Heart left ventricle (tissue), 16 donors: ENCODE data around the gene LGALS1. TPM values are rescaled to one million over a fixed set of nuclear protein-coding genes. Genes with fewer than 3 reads are reported as not detected.

ENCODE experiments used
- ATAC-seq, 4 donors: fragments of 200-7000 bp; cut with Tn5 transposase; one replicate each; pipeline ENCODE4 v1.9.1; 2020 to 2022; ENCODE audit warnings: moderate library complexity in 4 of 4, mild to moderate bottlenecking in 3 of 4, moderate number of reproducible peaks in 1 of 4
- DNase-seq, 5 donors: peaks; one replicate each; pipeline ENCODE4 v3.0.0-alpha.2; 2020
- H3K27ac ChIP-seq, 12 donors: fragments of 200-600 bp; sonication (generic) in 4 of 12; one replicate each; pipeline versions ENCODE4 v1.5.0 to v1.8.0; 2016 to 2022; ENCODE audit warnings: mild to moderate bottlenecking in 2 of 12
- H3K27me3 ChIP-seq, 9 donors: fragments of 200-600 bp; sonication (generic) in 2 of 9; one replicate each; pipeline versions ENCODE4 v1.5.1 to v1.8.0; 2016 to 2022; ENCODE audit warnings: mild to moderate bottlenecking in 3 of 9
- H3K36me3 ChIP-seq, 9 donors: fragments of 200-600 bp; sonication (generic) in 2 of 9; one replicate each; pipeline versions ENCODE4 v1.5.0 to v1.8.0; 2018 to 2022; ENCODE audit warnings: mild to moderate bottlenecking in 2 of 9
- H3K4me1 ChIP-seq, 12 donors: fragments of 200-600 bp; sonication (generic) in 4 of 12; one replicate each; pipeline versions ENCODE4 v1.5.0 to v1.8.0; 2016 to 2022; ENCODE audit warnings: mild to moderate bottlenecking in 3 of 12
- H3K4me3 ChIP-seq, 12 donors: fragments of 200-600 bp; sonication (generic) in 4 of 12; one replicate each; pipeline versions ENCODE4 v1.5.0 to v1.8.0; 2017 to 2022; ENCODE audit warnings: mild to moderate bottlenecking in 9 of 12, moderate library complexity in 4 of 12
- H3K9me3 ChIP-seq, 12 donors: fragments of 200-600 bp; sonication (generic) in 4 of 12; one replicate each; pipeline versions ENCODE4 v1.5.0 to v1.8.0; 2016 to 2022; ENCODE audit warnings: mild to moderate bottlenecking in 1 of 12
- POLR2A ChIP-seq, 2 donors: fragments of 450-650 bp; IDR thresholded peaks; one replicate each; pipeline ENCODE4 v1.6.1; 2017; ENCODE audit warnings: antibody characterized with exemption in 2 of 2, mild to moderate bottlenecking in 2 of 2, moderate library complexity in 2 of 2
- WGBS, 4 donors: extraction: QIAGEN DNeasy Blood & Tissue Kit in 2 of 4; methylation state at CpG; one replicate each; pipeline versions ENCODE4 v1.1.5 to v1.1.7; 2013 to 2018; 5-methylcytosine and 5-hydroxymethylcytosine counted together
- intact Hi-C, 10 donors: fragments of 100-400 bp; cut with DNase I; formaldehyde crosslinking; loops; one replicate each; pipeline versions ENCODE4 v1.11.1 to v1.14.2; 2022
- long read RNA-seq, 3 donors: library from polyadenylated mRNA; unstranded; transcript quantifications; one replicate each; pipeline ENCODE4 v2.0.0, GENCODE V29; 2020 to 2021
- polyA plus RNA-seq, 2 donors: library from polyadenylated mRNA; stranded (reverse); fragments of 200-250 nt; gene quantifications; one replicate each; pipeline ENCODE4 v1.2.3, GENCODE V29; 2013
- total RNA-seq, 9 donors: library from RNA; depleted of rRNA in 2 of 9; stranded (reverse); fragments of >200 nt in 2 of 9; fragmentation: NEBNext Ultra II Directional in 3 of 9; extraction: Animal tissue kit (Norgen Biotek cat#: 25700) in 3 of 9; gene quantifications; one replicate each; pipeline versions ENCODE4 v1.1.0 to v1.2.4, GENCODE V29; 2016 to 2023
- TF ChIP-seq, protein P1 (sequence below), 12 donors: fragments of 200-600 bp; sonication (generic) in 4 of 12; IDR thresholded peaks; one replicate each; pipeline versions ENCODE4 v1.5.0 to v1.8.0; 2018 to 2022; ENCODE audit warnings: antibody characterized with exemption in 12 of 12, mild to moderate bottlenecking in 5 of 12
- donor health status: ischemic (EF 13 %, LVEDD 7.1; RV severe dilation, severe dysfunction).
- donor health status: healthy with polysubstance abuse.
- donor health status: DM: no; HTN: yes; CAD: no.
- donor health status: DM: no; HTN: no; CAD: no.
- donor health status: ischemic (EF 25% LVEDD 6.9; RV normal size, moderate dysfunction).
- donor health status: ischemic (EF 25% LVEDD 5.7; RV mildly dilated, moderate dysfunction).
- donor health status: healthy.
- donor health status: DM: yes; HTN: yes; CAD: no.
- donor health status: ischemic (EF 35%, LVEDD 5.7; RV mildly dilated, moderate dysfunction).
- donor health status: nonischemic (EF 11% LVEDD 7.7; RV severe dilation, severe dysfunction).
- donor health status: DM: yes; HTN: yes; CAD: no.
- donor health status: PGD.
- donor health status: ischemic (EF 29% LVEDD 5.4; RV normal size, mild dysfunction).
- donor health status: nonischemic (EF 23%, LVEDD 6.1; RV moderate dilation, normal function).

Gene LGALS1
- total RNA-seq (1,000 to 10,000 TPM in 3 of 9 donors, 100 to 1,000 TPM in 6; 722 to 2,034 (median 903) TPM), polyA plus RNA-seq (1,000 to 10,000 TPM; 1,230 to 2,204 TPM)
- long read RNA-seq, donor 1, transcript LGALS1-201 (4 exons, 560 nt), result major isoform, 160 of 192 reads
- long read RNA-seq, donor 1, partial matches to known transcripts, result 26 of 192 reads
- long read RNA-seq, donor 1, other reads (novel, unspliced or antisense), result 6 of 192 reads
- long read RNA-seq, donor 2, transcript LGALS1-201 (4 exons, 560 nt), result major isoform, 79 of 91 reads
- long read RNA-seq, donor 2, partial matches to known transcripts, result 12 of 91 reads
- long read RNA-seq, donor 2, other reads (novel, unspliced or antisense), result 0 of 91 reads
- long read RNA-seq, donor 3, transcript LGALS1-201 (4 exons, 560 nt), result major isoform, 178 of 229 reads
- long read RNA-seq, donor 3, partial matches to known transcripts, result 44 of 229 reads
- long read RNA-seq, donor 3, other reads (novel, unspliced or antisense), result 7 of 229 reads

DNA sequence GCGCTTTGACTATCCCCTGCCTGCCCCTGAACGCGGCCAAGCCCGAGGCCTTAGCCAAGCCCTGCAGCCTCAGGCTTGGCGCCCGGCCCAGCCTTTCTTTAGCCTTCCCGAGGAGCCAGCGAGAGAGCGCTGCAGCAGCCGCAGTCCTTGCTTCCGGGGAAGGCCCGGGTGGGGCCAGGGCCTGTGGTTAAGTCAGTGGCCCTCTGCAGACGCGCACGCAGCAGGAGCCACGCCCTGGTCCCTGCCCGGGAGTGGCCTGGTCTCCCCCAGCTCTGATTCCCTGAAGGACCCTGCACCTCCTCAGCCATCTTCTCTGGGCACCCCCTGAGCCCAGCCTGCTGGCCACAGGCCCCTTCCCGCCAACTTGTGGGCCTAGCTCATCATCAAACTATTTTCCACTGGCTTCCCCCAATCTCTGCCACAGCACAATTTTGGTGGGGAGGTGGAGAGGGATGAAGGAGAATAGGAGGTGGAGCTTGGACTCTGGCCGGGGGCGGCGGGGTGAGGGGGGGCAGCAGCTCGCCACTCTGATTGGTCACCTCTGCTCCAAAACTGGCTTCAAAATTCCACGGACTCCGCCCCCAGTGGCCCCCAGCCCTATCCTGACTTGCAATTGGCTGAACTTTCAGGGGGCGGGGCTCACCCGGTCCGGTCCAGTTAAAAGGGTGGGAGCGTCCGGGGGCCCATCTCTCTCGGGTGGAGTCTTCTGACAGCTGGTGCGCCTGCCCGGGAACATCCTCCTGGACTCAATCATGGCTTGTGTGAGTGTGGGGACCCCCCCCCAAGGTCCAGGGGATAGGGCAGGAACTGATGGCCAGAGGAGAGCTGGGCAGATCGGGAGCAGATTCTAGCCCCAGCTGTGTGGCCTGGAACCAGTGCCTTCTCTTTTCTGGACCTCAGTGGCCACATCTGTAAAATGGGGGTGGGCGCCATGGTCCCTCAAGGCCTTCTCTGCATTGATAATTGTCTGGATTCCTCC lies at the start of gene LGALS1:
LGALS1 (plus strand) TSS at position 686 of the 979 bp plus-strand sequence; CDS start at position 753, 67 bp downstream.
- DNase-seq (peak; percentile 97 to 99 (median 98)), ATAC-seq (peak; percentile 88 to 92 (median 90))
- Histone ChIP-seq H3K27me3 (no peaks in the 10 kb centered on the region), H3K4me1 (peaks cover 3 to 60% (median 30%) of the 10 kb centered on the region in 12 donors), H3K36me3 (peaks cover 0 to 30% (median 25%) of the 10 kb centered on the region in 9 donors), H3K4me3 (peak within 1 kb of the TSS; percentile 52 to 92 (median 71)), H3K9me3 (no peaks in the 10 kb centered on the region), H3K27ac (peak within 1 kb of the TSS; percentile 74 to 99 (median 96))
- intact Hi-C loops, result loop anchor here in 6 of 10 donors (1.0 to 5.0 kb wide), 7 partner anchors 13 to 77 kb away; partner anchors contain the start of genes PDXP (in 5 of the 6) and GGA1 (in 1 of the 6)
- TF ChIP-seq, protein P1, sequence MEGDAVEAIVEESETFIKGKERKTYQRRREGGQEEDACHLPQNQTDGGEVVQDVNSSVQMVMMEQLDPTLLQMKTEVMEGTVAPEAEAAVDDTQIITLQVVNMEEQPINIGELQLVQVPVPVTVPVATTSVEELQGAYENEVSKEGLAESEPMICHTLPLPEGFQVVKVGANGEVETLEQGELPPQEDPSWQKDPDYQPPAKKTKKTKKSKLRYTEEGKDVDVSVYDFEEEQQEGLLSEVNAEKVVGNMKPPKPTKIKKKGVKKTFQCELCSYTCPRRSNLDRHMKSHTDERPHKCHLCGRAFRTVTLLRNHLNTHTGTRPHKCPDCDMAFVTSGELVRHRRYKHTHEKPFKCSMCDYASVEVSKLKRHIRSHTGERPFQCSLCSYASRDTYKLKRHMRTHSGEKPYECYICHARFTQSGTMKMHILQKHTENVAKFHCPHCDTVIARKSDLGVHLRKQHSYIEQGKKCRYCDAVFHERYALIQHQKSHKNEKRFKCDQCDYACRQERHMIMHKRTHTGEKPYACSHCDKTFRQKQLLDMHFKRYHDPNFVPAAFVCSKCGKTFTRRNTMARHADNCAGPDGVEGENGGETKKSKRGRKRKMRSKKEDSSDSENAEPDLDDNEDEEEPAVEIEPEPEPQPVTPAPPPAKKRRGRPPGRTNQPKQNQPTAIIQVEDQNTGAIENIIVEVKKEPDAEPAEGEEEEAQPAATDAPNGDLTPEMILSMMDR (IDR thresholded peaks at IDR 0.05), result peak in 5 of 12 donors; percentile 29 to 57 (median 49)
- peak in 1 of 2 donors; percentile 53 for TF ChIP-seq POLR2A (IDR thresholded peaks at IDR 0.05)
- 1 to 7% (median 3%) methylated on average over 12 to 34 of the region's 34 CpGs for WGBS, 4 donors

DNA sequence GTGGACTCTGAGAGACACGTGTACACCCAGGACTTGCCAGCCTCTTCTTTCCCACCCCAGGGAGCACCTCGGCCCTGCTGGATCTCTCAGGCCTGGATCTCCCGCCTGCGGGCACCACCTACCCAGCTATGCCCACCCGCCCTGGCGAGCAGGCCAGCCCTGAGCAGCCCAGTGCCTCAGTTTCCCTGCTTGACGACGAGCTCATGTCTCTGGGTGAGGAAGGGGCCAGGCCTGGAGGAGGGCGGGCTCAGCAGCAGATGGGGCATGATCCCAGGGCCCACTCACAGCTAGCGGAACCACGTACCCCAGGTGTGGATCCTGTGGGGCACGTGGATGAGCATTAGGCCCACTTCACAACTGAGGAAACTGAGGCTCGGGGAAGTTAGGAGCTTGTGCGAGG lies 49.7 kb upstream of the LGALS1 start:
- Histone ChIP-seq H3K4me1 (peaks cover 0 to 41% (median 25%) of the 10 kb centered on the region in 12 donors), H3K9me3 (no peaks in the 10 kb centered on the region), H3K27me3 (no peaks in the 10 kb centered on the region), H3K36me3 (peaks cover 0 to 78% (median 40%) of the 10 kb centered on the region in 9 donors), H3K27ac (peak overlapping the region in 10 of 12 donors; percentile 15 to 90 (median 65)), H3K4me3 (no peak overlapping the region)
- ATAC-seq (no peak), DNase-seq (no peak)
- intact Hi-C loops, result loop anchor here in 2 of 10 donors (2.0 to 5.0 kb wide), 2 partner anchors 52 to 53 kb away; partner anchors contain the start of gene LGALS1 (in 1 of the 2)
- TF ChIP-seq POLR2A (IDR thresholded peaks at IDR 0.05), result no peak
- TF ChIP-seq, protein P1 (IDR thresholded peaks at IDR 0.05), result no peak
- 87 to 91% (median 88%) methylated on average over 8 to 14 of the region's 14 CpGs for WGBS, 4 donors

DNA sequence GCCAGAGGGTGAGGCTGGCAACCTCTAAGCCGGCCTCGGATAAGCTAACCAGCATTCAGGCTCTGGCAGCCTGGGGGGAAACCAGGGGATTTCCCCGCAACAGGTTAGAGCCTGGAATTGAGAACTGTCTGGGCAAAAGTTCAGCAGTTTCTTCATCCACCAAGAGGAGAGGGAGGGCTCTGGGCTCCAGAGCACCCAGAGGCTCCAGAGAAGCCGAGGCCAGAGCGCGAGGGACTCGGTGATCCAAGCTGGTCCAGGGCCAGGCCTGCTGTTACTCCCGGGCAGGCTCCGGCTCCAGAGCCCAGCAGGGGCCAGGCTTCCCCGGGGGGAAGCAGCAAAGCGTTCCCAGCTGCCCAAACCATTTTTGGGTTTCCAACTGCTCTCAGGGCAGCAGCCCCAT lies 49.3 kb upstream of the LGALS1 start:
- H3K27ac ChIP-seq, result peak overlapping the region in 10 of 12 donors; percentile 15 to 90 (median 65)
- H3K4me1 ChIP-seq, result peaks cover 0 to 44% (median 26%) of the 10 kb centered on the region in 12 donors
- intact Hi-C loops, result loop anchor here in 1 of 10 donors (5.0 kb wide), 1 partner anchor 51 kb away; the partner anchor contains the start of gene LGALS1
- WGBS, 4 donors, result 55 to 68% (median 61%) methylated on average over 9 to 11 of the region's 11 CpGs
- no peak overlapping the region for H3K4me3 ChIP-seq
- H3K9me3 ChIP-seq, result no peaks in the 10 kb centered on the region
- no peaks in the 10 kb centered on the region for H3K27me3 ChIP-seq
- peak; percentile 34 to 69 (median 68) for ATAC-seq
- TF ChIP-seq, protein P1 (IDR thresholded peaks at IDR 0.05), result peak in 1 of 12 donors; percentile 12
- no peak for TF ChIP-seq POLR2A (IDR thresholded peaks at IDR 0.05)
- peaks cover 0 to 78% (median 36%) of the 10 kb centered on the region in 9 donors for H3K36me3 ChIP-seq
- peak; percentile 64 to 88 (median 71) for DNase-seq
